ENCODE results near the gene KPTN. TPM values are rescaled to one million over a fixed set of nuclear protein-coding genes. Genes with fewer than 3 reads are reported as not detected.

Gene KPTN
- total and polyA plus RNA-seq, 2 of the 8 experiments (the other 6 are each of a cell fraction or from before 2014, with no cell fraction given), result 23.6 to 31.3 TPM

- no peak for TF ChIP-seq CHD7 (IDR thresholded peaks at IDR 0.05; ENCODE audit: insufficient replicate concordance, low read length)
Measured at GRCh38 chr19:47491358-47492136, 7.5 kb upstream of the KPTN start (continued).

Measured in H1 (cell line).